GM10266 (cell line): ENCODE results near the gene NDUFC1.

Experiments
- DNase-seq: peaks from one replicate; pipeline ENCODE4 v3.0.0; 2012; ENCODE audit errors: extremely low spot score
- TF ChIP-seq, protein P1 (sequence below): IDR thresholded peaks from 2 replicates; pipeline ENCODE4 v1.5.1; 2012; ENCODE audit warnings: mild to moderate bottlenecking, low read depth; ENCODE audit not compliant: control insufficient read depth, insufficient read depth; ENCODE audit errors: missing control alignments

The NDUFC1 gene

DNA sequence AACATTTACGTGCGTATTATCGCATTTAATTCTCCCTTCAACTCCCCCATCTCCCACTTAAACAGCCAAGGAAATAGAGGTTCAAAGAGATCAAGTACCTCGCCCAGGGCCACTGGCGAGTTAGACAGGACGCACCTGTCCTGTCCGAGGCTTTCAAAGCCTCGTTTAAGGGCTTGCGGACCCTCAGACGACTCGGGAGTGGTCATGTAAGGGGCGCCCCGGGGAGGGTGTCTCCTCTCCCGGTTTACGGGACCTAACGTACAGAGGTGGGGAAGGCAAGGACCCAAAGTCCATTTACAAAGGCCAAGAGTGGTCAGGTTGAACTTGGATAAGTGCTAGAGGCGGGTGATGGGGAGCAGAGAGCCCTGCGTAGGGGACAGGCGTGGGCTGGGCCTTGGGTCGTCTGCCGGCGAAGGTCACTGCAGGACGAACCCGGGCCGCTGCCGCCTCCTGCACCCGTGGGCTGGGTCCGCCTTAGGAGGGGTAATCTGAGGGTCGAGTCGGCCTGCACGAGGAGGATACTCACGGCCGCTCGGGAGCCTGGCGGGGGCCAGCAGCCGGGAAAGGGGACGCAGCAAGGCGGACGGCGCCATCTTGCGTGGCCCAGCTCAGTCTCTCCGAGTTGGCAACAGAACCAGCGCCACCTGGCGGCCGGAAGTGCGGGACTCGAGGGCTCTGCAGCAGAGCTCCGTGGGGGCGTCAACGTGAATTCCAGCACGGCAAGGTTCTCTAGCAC lies 6.9 kb downstream of the NDUFC1 start:
- TF ChIP-seq, protein P1, sequence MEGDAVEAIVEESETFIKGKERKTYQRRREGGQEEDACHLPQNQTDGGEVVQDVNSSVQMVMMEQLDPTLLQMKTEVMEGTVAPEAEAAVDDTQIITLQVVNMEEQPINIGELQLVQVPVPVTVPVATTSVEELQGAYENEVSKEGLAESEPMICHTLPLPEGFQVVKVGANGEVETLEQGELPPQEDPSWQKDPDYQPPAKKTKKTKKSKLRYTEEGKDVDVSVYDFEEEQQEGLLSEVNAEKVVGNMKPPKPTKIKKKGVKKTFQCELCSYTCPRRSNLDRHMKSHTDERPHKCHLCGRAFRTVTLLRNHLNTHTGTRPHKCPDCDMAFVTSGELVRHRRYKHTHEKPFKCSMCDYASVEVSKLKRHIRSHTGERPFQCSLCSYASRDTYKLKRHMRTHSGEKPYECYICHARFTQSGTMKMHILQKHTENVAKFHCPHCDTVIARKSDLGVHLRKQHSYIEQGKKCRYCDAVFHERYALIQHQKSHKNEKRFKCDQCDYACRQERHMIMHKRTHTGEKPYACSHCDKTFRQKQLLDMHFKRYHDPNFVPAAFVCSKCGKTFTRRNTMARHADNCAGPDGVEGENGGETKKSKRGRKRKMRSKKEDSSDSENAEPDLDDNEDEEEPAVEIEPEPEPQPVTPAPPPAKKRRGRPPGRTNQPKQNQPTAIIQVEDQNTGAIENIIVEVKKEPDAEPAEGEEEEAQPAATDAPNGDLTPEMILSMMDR = peak; percentile 98
- DNase-seq = peak; percentile 82

DNA sequence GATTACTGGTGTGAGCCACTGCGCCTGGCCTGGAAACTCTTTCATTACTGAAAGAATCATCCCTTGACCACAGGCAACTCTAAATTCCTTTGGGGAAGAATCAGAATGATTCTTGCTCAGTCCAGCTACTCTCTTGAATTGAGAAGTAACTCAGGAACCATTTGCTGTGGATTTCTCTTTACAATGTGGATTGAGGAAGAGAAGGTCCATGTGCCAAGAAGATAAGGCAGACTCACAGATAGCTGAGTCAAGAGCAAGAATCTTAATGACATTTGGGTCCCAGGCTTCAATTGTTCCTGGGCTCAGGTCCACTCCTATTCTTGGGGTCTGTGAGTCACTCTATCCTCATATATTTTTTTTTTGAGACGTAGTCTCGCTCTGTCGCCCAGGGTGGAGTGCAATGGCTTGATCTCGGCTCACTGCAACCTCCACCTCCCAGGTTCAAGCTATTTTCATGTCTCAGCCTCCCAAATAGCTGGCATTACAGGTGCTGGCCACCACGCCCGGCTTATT lies 16.0 kb downstream of the NDUFC1 start:
- DNase-seq = no peak
- TF ChIP-seq, protein P1 = no peak

DNA sequence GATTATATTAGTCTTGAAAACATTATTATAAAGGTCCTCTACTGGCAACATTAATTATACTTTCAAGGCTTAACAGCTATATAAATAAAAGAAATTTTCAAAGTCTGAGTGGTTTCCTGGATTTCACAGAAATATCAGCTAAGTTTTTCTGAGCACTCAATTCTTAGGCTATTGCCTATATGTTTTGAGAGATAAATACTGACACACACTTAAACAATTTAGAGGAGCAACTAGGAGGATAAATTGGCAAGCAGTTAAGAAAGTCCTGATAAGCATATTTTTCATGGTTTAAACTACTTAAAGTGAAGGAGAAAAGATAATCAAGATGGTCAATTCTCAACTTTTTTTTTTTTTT lies 19.6 kb downstream of the NDUFC1 start:
- DNase-seq = no peak
- TF ChIP-seq, protein P1 = no peak

DNA sequence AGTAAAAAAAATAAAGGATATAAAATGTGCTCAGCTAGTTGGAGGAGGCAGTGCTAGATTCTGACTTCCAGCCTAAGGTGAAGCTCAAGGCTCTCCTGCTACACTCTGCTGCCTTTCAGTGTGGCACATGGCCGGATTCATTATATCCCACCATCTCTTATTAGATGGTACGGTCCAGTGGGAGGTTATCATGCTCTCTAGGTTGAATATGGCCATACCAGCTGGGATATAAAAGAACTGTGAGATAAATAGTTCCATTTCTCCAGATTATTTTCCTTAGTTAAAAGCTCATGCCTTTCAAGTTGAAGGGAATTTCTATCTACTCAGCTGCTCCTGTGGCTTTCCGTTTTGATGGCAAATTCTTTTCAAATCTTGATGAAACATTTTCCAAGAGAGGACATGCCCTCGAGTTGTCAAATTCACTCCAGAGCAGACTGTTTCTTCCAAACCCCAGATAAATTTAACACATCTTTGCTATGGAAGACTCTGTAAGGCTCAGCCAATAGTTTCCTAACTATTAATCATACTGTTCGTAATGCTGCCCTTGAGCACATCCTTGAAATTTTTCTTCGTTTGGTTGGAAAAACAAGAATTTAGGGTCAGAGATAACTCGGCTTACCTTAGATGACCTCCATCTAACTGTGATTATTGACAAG lies 20.1 kb downstream of the NDUFC1 start:
- DNase-seq = no peak

DNA sequence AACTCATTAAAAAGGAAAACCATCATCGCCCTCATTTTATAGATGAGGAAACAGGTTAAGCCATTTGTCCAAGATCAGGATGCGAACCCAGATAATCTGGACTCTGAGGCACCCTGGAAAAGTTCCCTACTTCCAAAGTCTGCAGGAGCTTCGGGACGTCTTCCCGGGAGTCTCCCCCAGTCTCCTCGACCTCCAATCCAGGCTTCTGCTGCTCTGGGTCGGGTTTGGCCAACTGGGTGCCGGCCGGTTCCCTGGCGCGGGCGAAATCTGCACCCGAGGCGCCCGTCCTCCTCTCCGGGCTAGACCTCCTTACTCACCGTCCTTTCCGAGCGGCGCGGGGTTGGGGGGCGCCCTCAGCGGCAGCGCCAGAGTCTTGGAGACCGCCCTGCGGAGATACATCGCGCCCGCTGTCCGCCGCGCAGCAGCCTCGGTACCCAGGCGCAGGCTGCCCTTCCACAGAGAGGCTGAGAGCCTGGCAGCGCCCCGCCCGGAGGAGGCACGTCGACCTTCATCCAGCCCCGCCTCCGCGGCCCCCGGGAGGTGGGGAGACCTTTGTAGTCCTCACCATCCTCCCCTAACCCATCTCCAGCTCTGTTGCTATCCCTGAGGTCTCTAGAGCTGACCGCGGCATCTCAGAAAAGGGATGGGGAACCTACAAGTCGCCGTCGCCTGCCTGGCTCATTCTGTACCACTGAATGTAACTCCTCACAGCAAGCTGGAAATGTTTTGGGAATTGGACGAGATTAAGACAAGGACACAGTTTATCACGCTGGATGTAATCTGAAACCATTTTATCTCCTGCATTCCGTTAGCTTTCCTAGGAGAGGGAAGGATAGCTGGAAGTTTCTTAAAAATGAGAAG lies 22.3 kb downstream of the NDUFC1 start, which contains the start of gene MGARP:
Gene MGARP (minus strand): TSS at position 466 of the 861 bp plus-strand sequence. CDS start 67 bp downstream, at position 399.
- TF ChIP-seq, protein P1 = no peak
- no peak for DNase-seq

More for the DNA sequence above, 20.1 kb downstream of the NDUFC1 start:
- TF ChIP-seq, protein P1 = no peak

DNA sequence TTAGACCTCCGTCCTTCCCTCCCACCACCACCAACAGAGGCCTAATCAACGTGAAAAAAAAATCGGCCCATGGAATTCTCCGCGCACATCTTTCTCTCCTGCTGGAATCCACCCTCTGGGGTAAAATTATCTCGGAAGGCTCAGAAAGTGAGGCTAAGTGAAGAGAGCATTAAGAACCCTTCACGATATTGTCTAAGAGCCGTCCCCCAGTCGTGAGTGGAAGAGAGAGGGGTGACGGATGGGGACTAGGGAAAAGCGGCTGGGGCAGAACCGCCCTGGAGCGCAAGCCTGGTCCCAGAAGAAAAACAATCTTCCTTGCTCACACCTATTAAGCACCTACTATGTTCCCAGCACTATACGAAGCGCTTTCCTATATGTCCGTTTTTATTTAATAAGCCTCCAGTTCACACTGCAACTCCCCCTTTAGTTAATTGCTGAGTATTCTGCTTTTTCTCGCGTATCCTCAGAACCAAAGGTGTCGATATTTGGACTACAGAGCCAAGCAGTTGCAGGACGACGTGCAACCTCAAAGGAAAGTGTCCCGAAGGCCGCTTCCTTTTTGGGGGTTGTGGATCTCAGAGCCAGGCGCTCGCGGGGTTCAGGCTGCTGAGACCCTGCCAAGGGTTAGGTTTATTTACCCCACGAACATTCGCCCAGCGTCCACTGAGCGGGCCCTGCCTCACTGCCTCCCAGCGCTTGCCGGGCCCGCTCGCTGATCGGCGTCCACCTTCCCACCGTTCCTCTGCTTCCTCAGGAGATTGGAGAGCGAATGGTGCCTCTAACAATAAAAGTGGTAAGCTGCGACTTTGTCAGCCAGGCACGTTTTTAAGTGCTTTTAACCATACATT lies 23.1 kb downstream of the NDUFC1 start:
- DNase-seq = no peak
- TF ChIP-seq, protein P1 = no peak
